Stimulated activated CD4-positive, alpha-beta T cell treated with anti-CD3 and anti-CD28 coated beads, Interleukin-12 subunit alpha, Interleukin-12 subunit beta, amount 100 ng/mL, for 4 hours (primary cell): ENCODE measurements around the gene ACTL10.

ENCODE experiments used
- DNase-seq: peaks from one replicate; pipeline ENCODE4 v3.0.0-alpha.2; 2020

The ACTL10 gene

GRCh38 chr20:33677991-33678702 is 11.4 kb downstream of the ACTL10 start:
- no peak for DNase-seq

DNA sequence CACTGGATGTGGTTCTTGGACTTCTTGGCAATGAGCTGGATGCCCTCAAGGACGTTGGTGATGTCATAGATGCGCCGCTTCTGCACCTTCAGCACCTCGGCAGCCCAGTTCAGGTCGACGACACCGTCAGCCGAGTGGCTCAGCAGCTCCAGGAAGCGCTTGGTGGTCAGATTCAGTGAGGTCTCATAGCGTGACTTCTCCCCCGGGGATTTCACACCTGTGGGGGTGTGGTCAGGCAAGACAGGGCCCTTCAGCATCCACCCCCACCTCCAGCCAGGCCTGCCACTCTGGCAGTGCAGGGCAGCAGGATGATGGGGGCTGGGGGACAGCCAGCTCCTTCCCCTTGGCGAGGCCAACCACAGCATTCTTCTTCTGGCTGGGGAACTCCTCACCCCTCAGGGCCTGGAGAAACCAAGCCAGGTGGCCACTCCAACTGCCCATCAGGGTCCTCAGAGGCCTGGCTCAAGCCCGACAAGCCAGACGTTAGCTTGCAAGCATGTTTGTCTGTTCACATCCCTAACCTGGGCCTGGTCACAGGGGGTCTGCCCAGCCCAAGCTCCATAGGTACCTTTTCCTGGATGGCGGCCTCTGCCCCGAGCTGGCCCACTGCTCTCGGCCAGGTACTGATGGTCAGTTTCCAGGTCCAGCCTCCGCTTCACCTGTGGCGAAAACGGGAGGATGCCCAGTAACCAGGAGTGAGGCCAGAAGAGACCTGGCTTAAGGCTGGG is 13.2 kb downstream of the ACTL10 start:
- no peak for DNase-seq

- no peak for DNase-seq
Observed at GRCh38 chr20:33680686-33681085, 13.9 kb downstream of the ACTL10 start.

DNA sequence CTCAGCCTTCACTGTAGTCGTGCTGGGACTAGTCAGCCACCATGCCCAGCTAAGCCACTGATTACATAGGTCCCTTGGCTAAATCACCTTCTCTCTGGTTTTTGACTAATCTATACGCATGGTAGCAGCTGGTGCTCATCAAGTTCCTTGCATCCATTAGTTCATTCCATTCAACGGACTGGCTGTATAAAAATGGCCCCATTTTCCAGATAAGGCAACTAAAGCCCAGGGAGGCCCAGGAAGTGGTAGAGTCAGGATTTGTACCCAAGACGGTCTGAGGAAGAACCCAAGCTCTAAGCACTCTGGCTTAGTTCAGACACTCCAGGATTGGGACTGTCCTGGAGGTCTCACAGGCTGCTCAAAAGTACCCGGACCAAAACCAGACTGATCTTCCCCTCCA is 14.5 kb downstream of the ACTL10 start:
- no peak for DNase-seq

- DNase-seq: no peak
Observed at GRCh38 chr20:33681728-33682353, 15.1 kb downstream of the ACTL10 start.

GRCh38 chr20:33684533-33685327 is 18.0 kb downstream of the ACTL10 start:
- no peak for DNase-seq

DNA sequence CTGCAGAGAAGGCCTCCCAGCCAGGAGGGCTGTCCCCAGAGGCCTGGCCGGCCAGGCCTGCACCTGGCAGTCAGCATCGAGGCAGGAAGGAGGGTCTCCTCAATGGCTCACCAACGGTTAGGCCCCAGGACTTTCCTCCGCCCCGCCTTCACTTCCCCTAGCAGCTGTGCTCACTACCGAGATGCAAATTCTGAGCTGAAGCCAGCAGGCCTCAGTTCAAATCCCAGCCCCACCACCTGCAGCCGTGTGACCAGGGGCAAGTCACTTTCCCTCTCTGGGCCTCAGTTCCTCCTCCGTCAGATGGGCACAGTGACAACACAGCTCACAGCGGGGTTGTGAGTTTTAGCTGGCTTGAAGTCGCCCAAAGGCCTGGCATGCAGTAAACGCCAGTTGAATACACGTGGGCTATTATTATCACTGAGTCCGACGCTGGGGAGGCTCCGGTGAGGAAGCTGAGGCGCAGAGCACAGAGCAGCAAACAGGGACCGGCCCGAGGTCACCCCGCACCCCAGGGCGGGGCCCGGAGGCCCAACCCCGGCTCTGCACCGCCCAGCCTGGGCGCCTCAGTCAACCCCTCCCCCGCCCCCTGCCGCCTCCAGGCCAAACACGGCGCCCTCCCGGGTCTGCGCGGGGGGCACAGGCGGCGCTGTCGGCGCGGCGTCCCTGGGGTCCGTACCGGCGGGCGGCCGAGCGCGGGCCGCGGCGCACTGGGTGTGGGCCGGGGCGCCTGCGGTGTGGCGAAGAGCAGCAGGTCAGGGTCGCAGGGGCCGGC is 18.8 kb downstream of the ACTL10 start:
- DNase-seq: peak; percentile 63

DNA sequence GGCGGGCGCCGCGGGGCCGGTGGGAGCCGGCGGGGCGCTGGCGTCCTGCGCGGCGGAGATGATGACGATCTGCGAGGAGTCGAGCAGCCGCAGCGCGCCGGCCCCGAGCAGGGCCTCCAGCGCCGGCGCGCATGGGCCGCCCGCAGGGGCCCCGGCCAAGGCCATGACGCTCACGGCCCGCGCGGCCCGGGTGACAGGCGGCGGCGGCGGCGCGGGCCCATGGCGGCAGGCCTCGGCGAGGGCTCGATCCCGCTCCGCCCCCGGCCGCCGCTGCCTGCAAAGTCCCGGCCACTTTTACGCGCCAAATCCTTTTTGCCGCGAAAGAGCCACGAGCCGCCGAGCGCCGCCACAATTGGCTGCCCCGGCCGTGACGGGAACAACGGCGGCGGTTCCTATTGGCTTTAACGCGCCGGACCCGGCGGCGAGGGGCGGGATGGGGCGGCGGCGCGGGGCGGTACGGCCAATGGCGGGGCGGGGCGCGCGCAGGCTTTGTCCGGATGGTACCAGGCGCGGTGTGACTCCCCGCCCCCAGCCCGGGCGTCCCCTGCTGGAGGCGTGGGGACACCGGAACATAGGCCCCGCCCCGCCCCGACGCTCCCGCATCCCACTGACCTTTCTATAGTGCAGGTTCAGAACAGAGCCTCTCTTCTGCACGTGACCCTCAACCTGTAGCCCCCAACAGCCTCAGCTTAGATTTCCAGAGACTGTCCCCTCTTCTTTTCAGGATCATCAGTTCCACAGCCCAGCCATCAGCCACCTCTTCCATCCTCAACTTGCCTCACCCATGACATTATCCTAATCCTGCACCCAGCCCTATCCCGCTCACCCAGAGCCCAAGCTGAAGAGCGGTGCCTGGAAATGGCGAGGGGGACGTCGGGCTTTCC is 19.6 kb downstream of the ACTL10 start, which contains the start of gene E2F1:
E2F1 (minus strand) TSS at position 286 of the 884 bp plus-strand sequence; CDS start at position 165, 121 bp downstream.
- DNase-seq: peak; percentile 97

GRCh38 chr20:33686984-33687366 is 20.2 kb downstream of the ACTL10 start:
- no peak for DNase-seq

- no peak for DNase-seq
Observed at GRCh38 chr20:33687370-33687915, 20.7 kb downstream of the ACTL10 start.

DNA sequence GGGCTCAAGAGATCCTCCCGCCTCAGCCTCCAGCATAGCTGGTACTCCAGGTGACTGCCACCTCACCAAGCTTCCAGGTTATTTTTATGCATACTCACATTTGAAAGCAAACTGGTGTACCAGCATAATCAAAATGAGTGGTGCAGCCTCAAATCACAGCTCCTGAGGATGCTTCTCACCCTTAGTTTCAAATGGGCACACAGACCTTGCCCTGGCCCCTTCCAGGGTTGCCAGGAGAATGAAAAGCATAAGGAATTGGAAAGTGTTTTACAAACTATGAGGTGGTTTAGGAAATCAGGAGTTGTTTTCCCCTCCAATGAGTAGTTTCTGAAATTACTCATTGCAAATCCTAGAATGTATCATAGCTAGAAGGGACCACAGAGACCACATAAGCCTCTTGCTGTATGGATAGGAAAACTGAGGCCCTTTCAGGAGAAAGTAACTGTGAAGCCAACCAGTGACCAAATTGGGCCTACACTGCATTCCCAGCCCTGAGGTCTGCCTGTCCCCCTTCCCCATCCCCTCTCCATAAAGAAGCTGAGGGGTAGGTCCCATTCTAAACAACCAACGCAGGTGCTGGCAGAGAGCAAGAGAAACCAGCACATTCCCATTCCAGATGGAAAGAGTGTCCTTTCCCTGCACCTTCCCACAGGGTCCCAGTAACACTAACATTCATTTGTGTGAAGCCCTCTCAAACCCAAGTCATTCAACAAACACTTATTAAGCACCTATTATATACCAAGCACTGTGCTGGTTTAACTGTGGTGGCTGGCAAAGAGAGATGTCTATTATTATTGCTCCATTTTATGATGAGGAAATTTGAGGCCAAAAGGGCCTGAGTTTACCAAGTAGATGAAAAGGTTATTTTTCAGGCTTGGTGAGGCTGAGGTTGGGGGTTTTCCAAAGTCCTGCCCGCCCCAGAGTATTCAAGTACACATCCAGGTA is 21.5 kb downstream of the ACTL10 start:
- no peak for DNase-seq

GRCh38 chr20:33688938-33689424 is 22.2 kb downstream of the ACTL10 start:
- DNase-seq: no peak

DNA sequence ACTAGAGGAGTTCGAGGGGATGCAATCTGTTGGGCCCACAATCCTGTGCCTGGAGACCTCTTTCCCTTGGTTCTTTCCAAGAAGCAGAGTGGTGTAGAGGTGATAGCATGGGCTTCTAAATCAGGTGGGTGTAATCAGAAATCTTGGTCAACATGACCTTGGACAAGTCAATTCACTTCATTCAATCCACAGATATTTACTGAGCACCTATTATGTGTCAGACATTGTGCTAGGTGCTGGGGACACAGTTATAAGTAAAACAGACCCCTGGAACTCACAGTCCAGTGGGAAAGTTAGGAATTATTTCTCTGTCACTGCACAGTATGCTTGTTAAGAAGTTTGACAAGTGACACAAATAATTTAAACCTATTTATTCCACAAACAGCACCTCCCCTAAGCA is 22.8 kb downstream of the ACTL10 start:
- no peak for DNase-seq

- no peak for DNase-seq
Observed at GRCh38 chr20:33689973-33690372, 23.2 kb downstream of the ACTL10 start.

DNA sequence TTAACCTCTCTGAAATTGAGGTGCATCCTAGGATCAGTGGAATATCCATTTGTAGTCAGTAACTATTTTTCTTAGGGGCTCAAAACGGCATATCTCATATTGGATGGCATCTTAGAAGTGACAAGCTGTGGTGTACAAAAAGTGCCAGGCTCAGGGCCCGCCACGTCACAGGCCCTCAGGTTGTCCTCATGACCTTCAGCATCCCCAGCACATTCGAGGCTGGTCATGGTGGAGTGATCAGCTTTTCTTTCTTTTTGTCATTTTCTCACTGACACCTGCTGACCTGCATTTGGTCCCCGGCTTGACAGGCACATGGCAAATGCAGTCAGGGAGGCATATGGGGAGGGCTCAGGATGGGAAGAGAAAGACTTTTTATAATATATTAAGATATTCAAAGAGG is 26.5 kb downstream of the ACTL10 start:
- DNase-seq: no peak

- DNase-seq: no peak
Observed at GRCh38 chr20:33693741-33694638, 27.2 kb downstream of the ACTL10 start.

- no peak for DNase-seq
Observed at GRCh38 chr20:33694639-33695012, 27.9 kb downstream of the ACTL10 start.

GRCh38 chr20:33696448-33696847 is 29.7 kb downstream of the ACTL10 start:
- DNase-seq: no peak

DNA sequence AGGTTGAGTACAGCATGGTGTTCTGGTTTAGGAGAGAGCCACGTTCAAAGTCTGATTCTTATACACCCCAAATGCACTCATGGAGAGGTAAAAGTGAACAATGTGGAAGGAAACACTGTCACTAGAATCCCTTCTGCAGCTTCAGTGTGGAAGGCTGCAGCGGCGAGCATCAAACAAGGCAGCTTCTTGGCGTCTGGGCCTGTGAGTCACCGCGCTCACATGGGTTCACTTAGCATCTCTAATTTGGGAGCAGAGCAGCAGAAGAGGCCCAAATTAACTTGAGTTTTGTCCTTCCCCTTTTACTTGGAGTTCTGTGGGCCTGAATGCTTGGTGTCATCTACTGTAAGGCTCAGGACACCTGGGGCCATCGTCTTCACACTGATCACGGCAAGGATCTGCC is 30.4 kb downstream of the ACTL10 start:
- no peak for DNase-seq
